Endometrial microvascular endothelial cells (primary cell): ENCODE results near the gene PAGE1. TPM values are rescaled to one million over a fixed set of nuclear protein-coding genes. Genes with fewer than 3 reads are reported as not detected.

ENCODE experiments used
- in situ Hi-C: cut with HindIII; loops from 2 replicates; pipeline ENCODE4 v1.10.0; 2017; ENCODE audit warnings: low sequenced_read_pairs, low pct_unique_long_range_greater_than_20kb; ENCODE audit errors: inconsistent ontology term
- total RNA-seq: library from RNA; depleted of rRNA; stranded (reverse); fragments of >200 nt; gene quantifications from one replicate; pipeline ENCODE4 v1.2.3, GENCODE V29; 2015; ENCODE audit errors: inconsistent ontology term

Gene PAGE1
- total RNA-seq, 1 donor from 2014 or later: not detected

- in situ Hi-C loops: no loop called here
These were observed 50.7 kb downstream of the PAGE1 start for GRCh38 chrX:49644991-49645637.

Other genes starting within 250 kb of the PAGE1 start
- gene GAGE12C, start 163.8 kb downstream of the PAGE1 start, total RNA-seq: not detected
- not detected for gene GAGE12D, start 154.3 kb downstream of the PAGE1 start, total RNA-seq
- gene GAGE12E, start 144.7 kb downstream of the PAGE1 start, total RNA-seq: not detected
- gene GAGE12F, start 135.1 kb downstream of the PAGE1 start, total RNA-seq: not detected
- not detected for gene GAGE12G, start 125.6 kb downstream of the PAGE1 start, total RNA-seq
- gene GAGE12H, start 116.0 kb downstream of the PAGE1 start, total RNA-seq: not detected
- not detected for gene GAGE2A, start 106.5 kb downstream of the PAGE1 start, total RNA-seq
- gene GAGE1, start 97.0 kb downstream of the PAGE1 start, total RNA-seq: not detected
- gene PAGE4, start 133.3 kb upstream of the PAGE1 start, total RNA-seq: not detected
- 1.8 TPM for gene USP27X, start 183.5 kb upstream of the PAGE1 start, total RNA-seq
- 12.2 TPM for gene CLCN5, start 226.6 kb upstream of the PAGE1 start, total RNA-seq